NCI-H526 (cell line): ENCODE measurements around the gene RUNX3.

Experiments used
- DNase-seq, 2 experiments: peaks; one replicate each; lab custom pipeline; 2025; lab: John Stamatoyannopoulos, UW

The RUNX3 gene

DNA sequence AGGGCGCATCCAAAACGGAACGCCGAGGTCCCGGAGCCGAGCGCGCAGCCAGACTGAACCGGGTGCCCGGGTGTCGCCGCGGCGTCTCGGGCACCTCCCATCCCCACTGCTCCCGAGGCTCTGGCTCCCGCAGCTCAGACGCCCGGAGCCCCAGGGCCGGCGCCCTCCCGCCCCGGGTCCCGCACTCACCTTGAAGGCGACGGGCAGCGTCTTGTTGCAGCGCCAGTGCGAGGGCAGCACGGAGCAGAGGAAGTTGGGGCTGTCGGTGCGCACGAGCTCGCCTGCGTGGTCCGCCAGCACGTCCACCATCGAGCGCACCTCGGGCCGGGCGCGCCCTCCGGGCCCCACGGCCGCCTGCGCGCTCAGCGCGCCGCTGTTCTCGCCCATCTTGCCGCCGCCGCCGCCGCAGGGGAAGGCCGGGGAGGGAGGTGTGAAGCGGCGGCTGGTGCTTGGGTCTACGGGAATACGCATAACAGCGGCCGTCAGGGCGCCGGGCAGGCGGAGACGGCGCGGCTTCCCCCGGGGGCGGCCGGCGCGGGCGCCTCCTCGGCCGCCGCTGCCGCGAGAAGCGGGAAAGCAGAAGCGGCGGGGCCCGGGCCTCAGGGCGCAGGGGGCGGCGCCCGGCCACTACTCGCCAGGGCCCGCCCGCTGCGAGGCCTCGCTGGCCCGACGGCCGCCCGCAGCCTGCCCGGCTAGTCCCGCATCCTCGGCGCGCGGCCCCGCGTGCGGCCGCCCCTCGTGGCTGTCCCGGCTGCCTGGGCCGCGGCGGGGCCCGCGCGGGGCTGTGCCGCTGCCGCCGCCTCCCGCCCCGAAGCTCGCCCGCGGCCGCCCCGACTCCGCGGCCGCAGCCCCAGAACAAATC, 447 bp downstream of the RUNX3 start:
- peak in 1 of 2 experiments; percentile 63 for DNase-seq

GRCh38 chr1:24928689-24929397, 1.2 kb downstream of the RUNX3 start:
- DNase-seq = no peak

- DNase-seq = no peak
Measured at GRCh38 chr1:24927988-24928688, 1.9 kb downstream of the RUNX3 start.

GRCh38 chr1:24927473-24927872, 2.6 kb downstream of the RUNX3 start:
- DNase-seq = no peak

DNA sequence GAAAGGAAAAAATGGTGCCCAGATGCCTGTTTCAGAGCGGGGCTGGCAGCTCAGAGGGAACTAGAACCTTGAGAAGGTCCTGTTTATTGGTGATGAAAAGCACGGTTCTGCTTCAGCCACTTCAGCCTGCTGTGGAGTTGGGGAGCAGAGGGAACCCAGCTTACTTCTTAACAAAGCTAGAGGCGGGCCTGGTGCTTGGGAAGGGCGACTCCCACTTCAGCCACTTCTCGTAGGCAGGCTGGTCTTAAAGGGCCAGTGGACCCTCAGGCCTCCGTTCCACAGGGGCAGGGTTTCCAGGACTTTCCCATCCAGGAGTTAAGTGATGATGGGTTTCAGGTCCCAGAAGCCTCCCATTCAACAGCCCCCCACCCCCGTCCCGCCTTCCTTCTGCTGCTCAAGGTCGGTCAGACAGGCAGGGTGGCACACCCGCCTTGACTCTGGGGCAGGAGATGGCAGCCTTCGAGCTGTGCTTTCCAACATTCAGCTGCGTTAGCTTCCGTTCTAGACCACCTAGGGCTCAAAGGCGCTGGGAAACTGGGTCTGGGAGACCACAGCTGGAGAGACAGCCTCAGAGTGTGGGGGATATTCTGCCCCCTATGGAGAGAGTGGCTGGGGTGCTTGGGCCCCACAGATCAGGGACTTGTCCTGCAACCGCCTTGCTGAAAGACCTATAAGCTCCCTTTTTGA, 3.4 kb downstream of the RUNX3 start:
- DNase-seq = no peak

- no peak for DNase-seq
Measured at GRCh38 chr1:24925963-24926362, 4.1 kb downstream of the RUNX3 start.

DNA sequence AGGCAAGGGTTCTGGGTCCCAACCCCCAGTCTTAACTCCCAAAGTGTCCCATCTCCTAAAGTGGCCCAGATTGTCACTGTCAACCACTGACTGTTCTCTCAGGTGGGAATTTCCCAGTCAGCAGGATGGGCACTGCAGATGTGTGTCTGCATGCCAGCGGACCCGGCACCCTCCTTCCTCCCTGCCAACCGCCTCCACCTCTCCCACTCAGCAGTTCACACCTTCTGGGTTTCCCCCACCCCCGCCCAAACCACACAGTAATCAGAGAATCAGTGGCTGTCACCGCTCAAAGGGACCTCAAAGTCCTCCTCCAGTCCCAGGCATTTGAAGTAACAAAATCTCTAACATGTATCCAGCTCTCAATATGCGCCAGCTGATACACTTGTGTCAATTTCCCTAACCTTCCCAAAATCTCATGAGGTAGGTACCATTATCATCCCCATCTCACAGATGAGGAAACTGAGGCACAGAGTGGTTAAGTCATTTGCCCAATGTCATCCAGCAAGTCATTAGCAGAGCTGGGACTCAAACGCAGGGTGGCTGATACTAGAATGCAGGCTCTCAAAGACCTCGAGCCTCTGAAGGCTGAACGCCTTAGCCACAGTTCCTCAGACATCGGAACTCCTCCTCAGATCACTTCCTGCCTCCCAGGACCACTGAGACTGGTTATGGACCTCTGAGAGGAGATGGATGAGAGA, 4.8 kb downstream of the RUNX3 start:
- DNase-seq = no peak

DNA sequence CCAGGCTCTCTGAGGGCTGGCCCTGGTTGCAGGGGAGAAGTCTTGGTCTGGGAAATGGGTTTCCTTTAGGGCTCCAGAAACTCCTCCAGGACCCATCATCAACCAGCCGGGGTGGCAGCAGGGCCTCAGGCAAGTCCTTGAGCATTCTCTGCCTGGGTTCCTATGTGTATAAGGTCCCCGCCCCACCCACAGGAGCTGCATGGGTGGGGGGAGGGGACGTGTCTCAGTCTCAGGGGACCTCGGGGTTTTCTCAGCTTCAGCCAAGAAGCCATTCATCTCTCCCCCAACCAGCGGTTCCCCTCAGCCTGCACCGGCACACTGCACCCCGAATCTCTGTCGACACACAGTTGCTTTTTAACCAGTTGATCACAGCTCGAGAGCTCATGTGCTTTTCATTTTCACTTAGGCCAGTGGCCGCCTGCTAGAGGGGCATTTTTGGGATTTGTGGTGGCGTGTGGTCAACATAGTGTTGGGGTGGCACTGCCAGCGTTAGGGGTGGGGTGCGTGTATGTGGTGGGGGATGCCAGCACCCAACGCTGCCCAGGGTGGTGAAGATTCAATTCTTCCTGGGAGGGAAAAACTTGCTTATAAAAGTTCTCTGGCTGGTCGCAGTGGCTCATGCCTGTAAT, 6.5 kb downstream of the RUNX3 start:
- no peak for DNase-seq

DNA sequence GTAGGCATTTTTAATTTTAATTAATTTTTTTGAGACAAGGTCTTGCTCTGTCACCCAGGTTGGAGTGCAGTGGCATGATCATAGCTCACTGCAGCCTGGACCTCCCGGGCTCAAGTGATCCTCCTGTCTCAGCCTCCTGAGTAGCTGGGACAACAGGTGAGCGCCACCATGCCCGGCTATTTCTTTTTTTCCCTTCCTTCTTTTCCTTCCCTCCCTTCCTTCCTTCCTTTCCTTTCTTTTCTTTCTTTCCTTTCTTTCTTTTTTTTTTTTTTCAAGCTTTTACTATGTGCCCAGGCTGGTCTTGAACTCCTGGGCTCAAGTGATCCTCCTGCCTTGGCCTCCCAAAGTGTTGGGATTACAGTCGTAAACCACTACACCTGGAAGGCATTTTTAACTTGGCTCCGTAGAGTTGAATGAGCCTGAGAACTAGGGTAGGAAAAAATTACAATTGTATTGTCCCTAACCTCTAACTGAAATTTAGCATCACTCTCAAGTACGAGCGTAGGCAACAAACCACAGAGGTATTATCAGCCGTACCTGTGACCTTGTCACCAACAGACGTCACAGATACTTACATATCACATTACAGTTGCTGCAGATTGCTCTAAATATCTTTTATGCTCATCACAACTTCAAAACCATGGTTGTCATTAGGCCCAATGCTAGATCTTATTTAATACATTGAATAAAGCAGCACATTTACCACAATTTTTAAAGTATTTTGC, 8.0 kb downstream of the RUNX3 start:
- DNase-seq = no peak

GRCh38 chr1:24921412-24921811, 8.7 kb downstream of the RUNX3 start:
- DNase-seq = no peak

DNA sequence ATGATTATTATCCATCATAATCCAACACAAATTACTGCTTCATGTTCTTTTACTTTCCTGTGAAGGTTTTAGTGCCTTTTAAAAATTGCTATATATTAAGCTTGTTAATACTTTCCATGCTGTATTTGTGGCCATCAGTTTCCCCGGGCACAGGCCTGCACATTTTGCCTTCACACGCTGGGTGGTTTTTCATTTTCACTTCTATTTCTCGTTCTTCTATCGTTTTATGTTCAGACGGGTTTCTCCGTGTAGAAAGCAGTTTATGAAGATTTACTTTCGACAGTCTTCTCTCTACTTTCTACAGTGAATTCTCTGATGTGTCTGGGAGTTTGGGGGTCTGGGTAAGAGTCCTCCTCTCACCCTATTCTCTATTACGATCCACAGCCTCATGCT, 9.5 kb downstream of the RUNX3 start:
- no peak for DNase-seq

DNA sequence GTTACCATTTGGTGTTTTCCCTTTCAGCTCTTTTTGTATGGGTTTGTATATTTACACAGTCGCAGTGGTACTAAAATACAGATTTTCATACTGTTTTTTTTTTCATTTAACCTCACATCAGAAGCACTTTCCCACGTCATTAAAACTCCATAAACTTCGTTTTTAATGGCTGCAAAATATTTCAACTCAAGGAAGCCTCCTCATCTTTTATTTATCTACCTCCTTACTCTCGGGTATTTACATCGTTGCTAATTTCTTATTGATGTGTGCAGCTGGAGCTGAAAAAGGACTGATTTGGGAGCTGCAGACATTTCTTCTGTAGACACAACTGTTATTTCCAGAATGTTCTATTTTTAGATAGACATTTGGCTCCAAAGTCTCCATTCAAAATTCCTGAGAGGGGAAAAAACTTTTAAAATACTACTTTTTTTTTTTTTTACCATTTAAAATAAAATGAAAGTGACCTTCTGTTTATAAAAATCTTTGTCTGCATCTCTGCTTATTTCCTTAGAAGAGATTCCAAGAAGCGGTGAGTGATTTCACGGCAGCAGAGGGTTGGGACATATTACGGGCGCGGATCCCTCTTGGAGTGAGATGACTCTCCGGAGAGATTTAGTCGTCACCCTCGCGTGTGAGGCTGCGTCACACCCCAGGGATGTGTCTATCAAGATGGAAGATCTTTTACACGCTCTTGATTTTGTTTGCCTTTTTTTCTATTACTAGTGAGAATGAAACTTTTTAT, 10.1 kb downstream of the RUNX3 start:
- no peak for DNase-seq

GRCh38 chr1:24918995-24919605, 11.0 kb downstream of the RUNX3 start:
- DNase-seq = no peak

DNA sequence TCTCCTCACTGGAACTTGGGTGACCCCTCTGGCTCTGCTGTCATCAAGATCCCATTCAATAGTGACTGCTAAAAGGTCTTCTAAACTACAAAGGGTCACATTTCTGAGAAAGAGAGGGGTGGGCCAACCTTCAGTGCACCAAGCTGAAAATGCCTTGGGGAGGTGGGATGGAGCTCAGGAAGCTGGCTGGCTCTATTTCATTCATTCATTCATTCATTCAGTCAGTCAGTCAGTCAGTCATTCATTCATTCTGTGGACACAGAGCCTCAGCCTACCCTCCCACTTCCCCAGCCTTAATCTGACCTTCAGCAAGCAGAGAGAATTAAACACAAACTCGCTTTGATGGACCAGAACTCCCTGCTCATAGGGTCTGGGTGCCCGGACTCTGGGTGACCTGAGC, 11.7 kb downstream of the RUNX3 start:
- no peak for DNase-seq

DNA sequence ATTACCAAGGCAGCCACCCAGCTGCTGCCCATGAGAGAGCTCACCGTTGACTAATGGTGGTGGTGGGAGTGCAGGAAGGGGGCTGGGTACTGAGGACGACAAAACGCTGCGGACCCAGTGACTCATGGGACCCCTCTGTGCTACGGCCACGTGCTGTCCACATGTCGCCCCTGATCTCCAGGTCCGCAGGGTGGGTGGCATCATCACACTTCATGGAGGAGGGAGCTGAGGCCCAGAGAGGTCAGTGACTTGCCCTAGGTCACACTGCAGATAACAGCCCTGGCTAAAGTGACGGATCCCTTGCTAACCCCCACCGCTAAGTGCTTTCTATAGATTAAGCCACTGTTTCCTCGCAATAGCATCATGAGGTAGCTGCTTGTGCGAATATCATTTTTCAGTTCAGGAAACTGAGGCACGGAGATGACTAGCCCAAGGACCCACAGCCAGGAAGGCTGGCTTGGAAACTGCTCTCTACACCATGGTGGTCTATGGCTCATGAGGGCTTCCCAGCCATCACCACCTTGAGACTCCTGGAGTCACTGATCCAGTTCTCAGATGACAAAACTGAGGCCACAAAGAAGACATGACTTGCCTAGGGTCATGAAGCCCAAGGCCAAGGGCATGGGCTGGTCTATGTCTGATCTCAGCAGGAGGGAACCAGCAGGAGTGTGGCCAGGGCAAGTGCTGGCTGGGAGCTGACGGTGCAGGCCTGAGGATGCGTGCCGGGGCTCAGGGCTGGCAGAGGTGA, 12.6 kb downstream of the RUNX3 start:
- DNase-seq = no peak

DNA sequence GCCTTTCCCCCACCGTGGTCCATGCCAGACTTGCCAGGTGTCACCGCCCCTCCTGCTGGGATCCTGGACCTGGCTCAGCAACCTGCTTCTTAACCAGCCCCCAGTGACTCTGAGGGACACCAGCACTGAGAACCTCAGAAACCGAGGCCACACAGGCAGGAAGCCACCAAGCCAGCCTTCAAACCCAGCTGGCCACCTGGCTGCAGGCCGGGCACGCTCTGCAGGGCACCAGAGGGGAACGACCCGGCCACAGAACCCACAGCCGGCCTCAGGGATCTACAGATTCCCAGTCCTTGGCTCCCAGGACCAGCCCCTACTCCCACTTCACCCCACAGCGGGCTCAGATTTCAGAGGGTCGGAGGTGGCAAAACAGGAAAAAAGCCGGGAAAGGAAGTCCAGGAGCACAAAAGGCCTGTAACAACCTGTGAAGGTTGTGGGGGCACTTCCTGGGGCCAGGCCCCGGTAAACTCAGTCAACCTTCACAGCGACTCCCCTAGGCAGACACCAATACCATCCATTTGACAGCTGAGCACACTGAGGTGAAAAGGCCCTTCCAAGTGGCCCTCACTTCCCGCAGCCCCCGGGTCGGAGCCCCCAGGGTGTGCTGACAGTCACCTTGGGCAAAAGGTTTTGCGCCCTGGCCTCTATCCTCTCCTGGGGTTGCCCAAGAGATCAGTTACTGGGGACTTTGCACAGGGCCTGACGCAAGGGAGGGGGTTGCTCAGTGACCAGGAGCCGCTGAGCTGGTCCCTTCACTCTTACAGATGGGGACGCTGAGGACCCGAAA, 14.1 kb downstream of the RUNX3 start:
- DNase-seq = no peak

DNA sequence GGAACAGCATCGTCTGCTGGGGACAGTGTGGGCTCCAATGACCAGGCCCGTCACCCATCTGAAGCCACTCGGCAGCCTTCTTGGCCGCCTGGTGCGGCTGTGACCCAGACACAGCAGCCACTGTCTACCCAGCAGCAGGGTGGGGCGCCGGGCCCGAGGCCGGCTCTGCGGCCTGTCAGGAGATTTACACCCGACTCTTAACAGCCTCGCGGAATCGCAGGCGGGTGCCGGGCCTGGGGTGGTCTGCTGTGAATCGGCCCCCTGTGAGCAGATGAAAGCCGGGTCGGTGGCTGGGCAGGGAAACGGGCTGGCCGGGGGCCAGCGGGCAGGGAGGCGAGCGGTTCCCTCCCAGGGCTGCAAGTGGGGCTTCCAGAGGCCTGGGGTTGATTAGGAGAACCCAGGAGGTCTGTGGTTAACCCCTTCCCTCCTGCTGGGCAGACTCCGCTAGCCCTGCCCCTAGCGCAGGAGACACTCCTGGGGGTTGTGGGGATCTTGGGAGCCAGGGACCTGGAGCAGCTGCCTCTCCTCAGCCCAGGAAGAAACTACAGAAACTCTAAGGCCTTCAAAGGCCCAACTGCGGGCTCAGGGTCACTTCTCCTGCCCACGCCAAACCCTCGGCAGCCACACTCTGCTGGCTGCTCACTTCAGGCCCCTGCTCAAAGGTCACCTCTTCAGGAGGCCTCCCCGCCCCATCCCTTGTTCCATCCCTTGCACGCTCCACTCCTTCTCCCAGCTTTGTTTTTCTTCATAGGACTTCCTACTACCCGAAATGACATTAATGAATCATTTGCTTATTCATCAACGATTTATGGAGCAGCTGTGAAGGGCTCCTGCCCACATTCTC, 15.6 kb downstream of the RUNX3 start:
- peak; percentile 54 to 80 for DNase-seq
